Transverse colon (tissue), 4 donors: ENCODE data around the gene DHDDS. TPM values are rescaled to one million over a fixed set of nuclear protein-coding genes. Genes with fewer than 3 reads are reported as not detected.

Experiments used
- DNase-seq: peaks from one replicate; pipeline ENCODE4 v3.0.0-alpha.2; 2019
- H3K27ac ChIP-seq, 4 donors: fragments of 200-600 bp; sonication (generic); 2 replicates each; pipeline ENCODE4 v1.5.1; 2016 to 2018; ENCODE audit warnings: inconsistent platforms in 4 of 4
- H3K27me3 ChIP-seq: fragments of 200-600 bp; sonication (generic); 2 replicates; pipeline ENCODE4 v1.5.1; 2017; ENCODE audit warnings: inconsistent platforms
- H3K36me3 ChIP-seq, 4 donors: fragments of 200-600 bp; sonication (generic); 2 replicates each; pipeline ENCODE4 v1.5.1; 2017 to 2019; ENCODE audit warnings: inconsistent platforms in 4 of 4
- H3K4me1 ChIP-seq, 4 donors: fragments of 200-600 bp; sonication (generic); 2 replicates each; pipeline ENCODE4 v1.5.1; 2017 to 2020; ENCODE audit warnings: inconsistent platforms in 4 of 4
- H3K4me3 ChIP-seq, 4 donors: fragments of 200-600 bp; sonication (generic); 1 replicate in 1 of 4; 2 replicates in 3 of 4; pipeline versions ENCODE4 v1.5.1 to v1.6.1; 2017 to 2019; ENCODE audit warnings: inconsistent platforms in 4 of 4
- H3K9me3 ChIP-seq, 2 donors: fragments of 200-600 bp; sonication (generic); 2 replicates each; pipeline ENCODE4 v1.5.1; 2017 to 2019; ENCODE audit warnings: inconsistent platforms in 2 of 2
- CTCF ChIP-seq, 5 experiments: fragments of 200-600 bp in 3 of 5; fragments of 450-650 bp in 2 of 5; sonication (generic) in 3 of 5; IDR thresholded peaks; 1 replicate in 2 of 5; 2 replicates in 3 of 5; pipeline ENCODE4 v1.5.1; 2016 to 2017; ENCODE audit warnings: antibody characterized with exemption in 5 of 5, inconsistent platforms in 3 of 5, mild to moderate bottlenecking in 2 of 5, moderate library complexity in 1 of 5
- EP300 ChIP-seq: sonication (generic); formaldehyde crosslinking; IDR thresholded peaks from one replicate; pipeline ENCODE4 v1.6.1; 2017; ENCODE audit warnings: antibody characterized with exemption, low read depth
- POLR2A ChIP-seq: fragments of 450-650 bp; IDR thresholded peaks from one replicate; pipeline ENCODE4 v1.6.1; 2016; ENCODE audit warnings: antibody characterized with exemption, mild to moderate bottlenecking, moderate library complexity
- POLR2AphosphoS5 ChIP-seq, 3 donors: sonication (generic); formaldehyde crosslinking; IDR thresholded peaks; one replicate each; pipeline ENCODE4 v1.6.1; 2016; ENCODE audit warnings: antibody characterized with exemption in 3 of 3
- WGBS, 2 donors: methylation state at CpG; one replicate each; pipeline ENCODE4 v1.1.5; 2018; ENCODE audit warnings: low coverage in 1 of 2; 5-methylcytosine and 5-hydroxymethylcytosine counted together
- in situ Hi-C, 4 donors: fragments of 200-750 bp; cut with MboI; loops; one replicate each; pipeline versions ENCODE4 v1.15.0 to v1.15.1; 2017; ENCODE audit warnings: low sequenced_read_pairs in 3 of 4, low pct_ligation_motif_present in 1 of 4, low pct_unique_long_range_greater_than_20kb in 1 of 4
- intact Hi-C: fragments of 100-400 bp; cut with DNase I; formaldehyde crosslinking; loops from one replicate; pipeline ENCODE4 v1.15.1; 2023; ENCODE audit warnings: low total_unique reads
- total RNA-seq, 4 donors: library from RNA; depleted of rRNA; stranded (reverse); fragments of >200 nt; gene quantifications; one replicate each; pipeline ENCODE4 v1.1.0, GENCODE V29; 2016

The DHDDS gene
- total RNA-seq, 4 donors from 2014 or later: 83.4 to 204 (median 131) TPM

GRCh38 chr1:26477446-26478152 is 45.5 kb downstream of the DHDDS start:
- Histone ChIP-seq H3K9me3 (no peaks in the 10 kb centered on the region), H3K4me3 (no peak overlapping the region), H3K27me3 (no peaks in the 10 kb centered on the region), H3K27ac (no peak overlapping the region), H3K36me3 (peaks cover 0 to 31% (median 9%) of the 10 kb centered on the region in 4 donors), H3K4me1 (peaks cover 7 to 15% (median 11%) of the 10 kb centered on the region in 4 donors)
- in situ Hi-C loops (no loop called here), intact Hi-C loops (no loop called here)
- DNase-seq: no peak
- WGBS, 2 donors: 69 to 72% methylated on average over 4 to 8 of the region's 8 CpGs
- TF ChIP-seq POLR2AphosphoS5 (IDR thresholded peaks at IDR 0.05) (no peak), CTCF (IDR thresholded peaks at IDR 0.05) (no peak), POLR2A (no peak), EP300 (no peak)

GRCh38 chr1:26478159-26478558 is 46.0 kb downstream of the DHDDS start:
- TF ChIP-seq POLR2AphosphoS5 (IDR thresholded peaks at IDR 0.05) (no peak), CTCF (IDR thresholded peaks at IDR 0.05) (no peak), POLR2A (no peak), EP300 (no peak)
- Histone ChIP-seq H3K36me3 (peaks cover 0 to 31% (median 9%) of the 10 kb centered on the region in 4 donors), H3K4me1 (peaks cover 7 to 15% (median 11%) of the 10 kb centered on the region in 4 donors), H3K4me3 (no peak overlapping the region), H3K9me3 (no peaks in the 10 kb centered on the region), H3K27me3 (no peaks in the 10 kb centered on the region), H3K27ac (no peak overlapping the region)
- intact Hi-C loops (no loop called here), in situ Hi-C loops (no loop called here)
- 70 to 78% methylated on average over 3 of the region's 3 CpGs for WGBS, 2 donors
- DNase-seq: no peak

- in situ Hi-C loops: no loop called here
Measured at GRCh38 chr1:26478988-26479387, 46.9 kb downstream of the DHDDS start.

GRCh38 chr1:26482921-26483320 is 50.8 kb downstream of the DHDDS start:
- Histone ChIP-seq H3K9me3 (no peaks in the 10 kb centered on the region), H3K4me1 (no peaks in the 10 kb centered on the region), H3K27me3 (no peaks in the 10 kb centered on the region), H3K27ac (no peak overlapping the region), H3K36me3 (peaks cover 0 to 11% (median 0%) of the 10 kb centered on the region in 4 donors), H3K4me3 (no peak overlapping the region)
- in situ Hi-C loops: no loop called here
- 85% methylated on average over 2 of the region's 2 CpGs; no CpG with 5 or more reads in 1 of the 2 donors for WGBS, 2 donors
- TF ChIP-seq POLR2A: no peak
- TF ChIP-seq EP300: no peak
- TF ChIP-seq POLR2AphosphoS5 (IDR thresholded peaks at IDR 0.05): no peak
- intact Hi-C loops: loop anchor here (1.0 kb wide), 1 partner anchor 40 kb away; no protein-coding TSS in a partner anchor
- DNase-seq: no peak

More at GRCh38 chr1:26478988-26479387, 46.9 kb downstream of the DHDDS start:
- no peak for DNase-seq
- H3K27ac ChIP-seq: no peak overlapping the region
- no peak overlapping the region for H3K4me3 ChIP-seq
- TF ChIP-seq POLR2AphosphoS5 (IDR thresholded peaks at IDR 0.05) (no peak), POLR2A (no peak), CTCF (IDR thresholded peaks at IDR 0.05) (no peak), EP300 (no peak)
- no peaks in the 10 kb centered on the region for H3K9me3 ChIP-seq
- intact Hi-C loops: no loop called here
- H3K36me3 ChIP-seq: peaks cover 0 to 26% (median 8%) of the 10 kb centered on the region in 4 donors
- peaks cover 1 to 8% (median 5%) of the 10 kb centered on the region in 4 donors for H3K4me1 ChIP-seq
- no peaks in the 10 kb centered on the region for H3K27me3 ChIP-seq
- 92 to 98% methylated on average over 6 of the region's 6 CpGs for WGBS, 2 donors
